GM18511 (cell line): ENCODE measurements around the gene ZNF587.
A peak's percentile ranks its signal among the peaks of the same experiment; 100 is the strongest.
"Not testable (repeated sequence)": the region's sequence is repeated elsewhere in the genome, so short reads cannot be mapped to it uniquely, and the experiment has no call there.

Experiments
- ATAC-seq: cut with Tn5 transposase; IDR thresholded peaks from one replicate; pipeline ENCODE4 v1.9.1; 2021; ENCODE audit warnings: mild to moderate bottlenecking, moderate library complexity; ENCODE audit not compliant: unreplicated experiment

The ZNF587 gene

DNA sequence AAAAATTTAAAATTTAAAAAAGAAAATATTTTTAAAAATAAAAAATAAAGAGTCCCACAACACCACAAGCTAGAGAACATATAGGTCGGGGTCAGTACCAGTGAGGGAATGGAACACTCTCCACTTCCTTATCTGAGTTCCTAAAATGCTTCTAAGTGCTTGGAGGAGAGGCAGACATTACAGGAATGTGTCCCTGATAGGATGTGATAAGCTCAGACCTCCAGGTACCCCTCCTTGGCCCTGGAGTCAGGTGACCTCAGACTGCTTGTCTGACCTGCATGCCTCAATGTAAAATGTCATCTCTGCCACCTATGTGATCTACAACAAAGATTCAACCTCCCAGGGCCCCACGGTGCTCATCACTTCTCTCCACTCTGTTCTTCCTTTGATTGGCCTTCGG, 36.4 kb downstream of the ZNF587 start:
- no peak for ATAC-seq

GRCh38 chr19:57887195-57887941, 37.7 kb downstream of the ZNF587 start:
- ATAC-seq = no peak

DNA sequence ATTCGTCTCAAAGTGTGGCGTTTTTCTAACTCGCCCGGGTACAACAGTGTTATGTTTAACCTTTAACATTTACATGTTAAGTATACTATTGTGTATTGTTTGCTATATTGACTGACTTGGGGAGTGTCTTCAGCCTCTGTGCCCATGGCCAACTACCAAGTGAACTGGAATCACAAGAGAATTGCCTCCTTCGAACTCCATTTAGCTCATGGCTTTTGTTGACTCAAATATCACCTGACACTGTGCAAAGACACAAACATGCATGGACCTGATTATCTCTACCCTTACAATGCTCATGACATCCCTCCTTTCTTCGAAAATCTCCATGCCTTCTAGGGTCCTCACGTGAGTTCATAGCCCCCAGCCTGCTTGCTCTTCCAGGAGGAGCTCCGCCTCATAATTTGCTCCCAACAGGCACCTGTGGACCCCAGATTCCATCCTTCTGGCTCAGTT, 38.5 kb downstream of the ZNF587 start:
- no peak for ATAC-seq

- peak; percentile 88 for ATAC-seq
These were observed 39.0 kb downstream of the ZNF587 start, which contains the start of gene ZNF814 for GRCh38 chr19:57888560-57889231. TSS of gene ZNF814 (minus strand) at chr19:57889037. CDS start at chr19:57888802, 235 bp downstream.

GRCh38 chr19:57890706-57891105, 41.0 kb downstream of the ZNF587 start:
- not testable (repeated sequence) for ATAC-seq

DNA sequence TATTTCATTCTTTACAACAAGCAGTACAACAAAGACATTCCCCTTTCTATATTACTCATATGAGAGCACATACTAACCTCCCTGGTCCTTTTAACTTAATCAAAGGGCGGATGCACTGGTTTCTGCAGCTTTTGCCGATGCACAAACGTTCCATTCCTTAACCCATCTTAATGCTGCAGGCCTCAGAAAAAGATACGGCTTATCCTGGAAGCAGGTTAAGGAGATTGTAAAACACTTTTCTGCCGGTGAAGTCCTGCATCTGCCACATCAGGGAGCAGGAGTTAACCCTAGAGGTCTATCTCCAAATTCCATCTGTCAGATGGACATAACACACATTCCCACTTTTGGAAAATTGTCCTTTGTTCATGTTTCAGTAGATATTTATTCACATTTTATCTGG, 50.7 kb downstream of the ZNF587 start:
- ATAC-seq = no peak

GRCh38 chr19:57903618-57904184, 54.0 kb downstream of the ZNF587 start:
- ATAC-seq = no peak

DNA sequence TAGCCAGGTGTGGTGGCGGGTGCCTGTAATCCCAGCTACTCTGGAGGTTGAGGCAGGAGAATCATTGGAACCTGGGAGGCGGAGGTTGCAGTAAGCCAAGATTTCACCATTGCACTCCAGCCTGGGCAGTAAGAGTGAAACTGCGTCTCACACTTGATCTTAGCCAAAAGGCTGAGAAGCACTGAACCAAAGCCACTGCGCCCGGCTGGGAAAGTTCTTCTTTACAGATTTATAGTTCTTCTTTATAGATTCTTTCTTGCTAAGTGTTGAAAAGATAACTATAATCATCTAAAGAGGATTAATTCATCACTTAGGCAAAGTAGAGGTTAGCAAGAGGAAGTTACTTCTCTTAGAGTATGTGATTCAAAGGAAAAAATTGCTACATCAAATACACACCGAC, 55.6 kb downstream of the ZNF587 start:
- ATAC-seq = no peak

DNA sequence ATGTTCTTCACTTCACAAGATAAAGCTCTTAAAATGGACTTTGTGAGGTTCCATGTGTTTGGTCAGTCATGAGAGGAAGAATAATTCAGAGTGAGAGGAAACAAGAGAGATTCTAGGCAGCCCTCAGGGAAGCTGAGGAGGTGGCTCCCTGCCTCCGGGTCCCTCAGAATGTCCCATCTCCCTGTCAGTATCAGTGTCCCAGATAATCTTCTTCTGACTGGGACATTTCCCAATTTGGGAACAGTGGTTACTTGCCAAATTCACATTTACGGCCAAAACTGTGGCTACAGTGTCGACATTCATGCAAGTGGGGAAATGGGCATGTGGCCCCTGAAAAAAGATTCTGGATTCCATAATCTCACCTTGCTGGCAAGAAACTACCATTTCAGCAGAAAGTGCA, 57.7 kb downstream of the ZNF587 start:
- ATAC-seq = no peak

- no peak for ATAC-seq
These were observed 64.9 kb downstream of the ZNF587 start for GRCh38 chr19:57914531-57914930.
